Mesenteric fat pad (tissue), 1 donor: ENCODE results near the gene APOOL. TPM values are rescaled to one million over a fixed set of nuclear protein-coding genes. Genes with fewer than 3 reads are reported as not detected.
"Not testable (repeated sequence)": the region's sequence is repeated elsewhere in the genome, so short reads cannot be mapped to it uniquely, and the experiment has no call there.

ENCODE experiments used
- DNase-seq: peaks from one replicate; pipeline ENCODE4 v3.0.0-alpha.2; 2020; ENCODE audit warnings: low spot score
- total RNA-seq: library from RNA; stranded (reverse); fragmentation: NEBNext Ultra II Directional; extraction: Animal tissue kit (Norgen Biotek cat#: 25700); gene quantifications from one replicate; pipeline ENCODE4 v1.2.1, GENCODE V29; 2021
- donor health status: DM: yes; HTN: yes; CAD: no.

APOOL gene
- total RNA-seq, 1 donor from 2014 or later = 21.8 TPM

DNA sequence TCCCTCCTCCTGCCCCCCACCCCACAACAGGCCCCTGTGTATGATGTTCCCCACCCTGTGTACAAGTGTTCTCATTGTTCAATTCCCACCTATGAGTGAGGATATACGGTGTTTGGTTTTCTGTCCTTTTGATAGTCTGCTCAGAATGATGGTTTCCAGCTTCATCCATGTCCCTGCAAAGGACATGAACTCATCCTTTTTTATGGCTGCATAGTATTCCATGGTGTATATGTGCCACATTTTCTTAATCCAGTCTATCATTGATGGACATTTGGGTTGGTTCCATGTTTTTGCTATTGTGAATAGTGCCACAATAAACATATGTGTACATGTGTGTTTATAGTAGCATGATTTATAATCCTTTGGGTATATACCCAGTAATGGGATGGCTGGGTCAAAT, 73.6 kb downstream of the APOOL start:
- not testable (repeated sequence) for DNase-seq

DNA sequence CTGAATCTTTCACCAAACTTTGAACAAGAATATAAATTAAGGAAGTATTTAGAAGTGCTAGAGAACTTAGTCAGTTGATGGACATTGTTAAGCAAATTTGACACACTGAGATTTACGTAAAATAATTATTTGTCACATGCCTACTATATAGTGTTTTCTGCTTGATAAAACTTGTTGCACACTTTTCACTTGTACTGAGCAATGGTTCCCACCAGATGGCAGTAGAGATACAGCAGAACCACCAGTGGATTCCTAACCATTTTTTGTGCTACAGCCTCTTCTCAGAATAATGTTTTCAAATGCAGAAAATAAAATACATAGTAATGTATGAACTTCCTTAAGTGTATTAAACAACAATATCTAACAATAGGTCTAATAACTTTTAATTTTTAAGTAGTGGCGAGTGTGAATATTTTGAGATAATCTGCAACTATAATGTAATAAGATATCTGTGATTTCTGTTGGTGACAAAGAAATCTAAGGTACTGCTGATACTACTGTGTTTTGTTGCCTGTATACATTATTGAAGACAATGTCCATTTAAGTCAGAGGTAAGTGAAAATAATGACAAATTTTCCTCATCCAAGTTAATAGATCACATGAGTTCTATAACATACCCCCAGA, 81.2 kb downstream of the APOOL start:
- DNase-seq = no peak

DNA sequence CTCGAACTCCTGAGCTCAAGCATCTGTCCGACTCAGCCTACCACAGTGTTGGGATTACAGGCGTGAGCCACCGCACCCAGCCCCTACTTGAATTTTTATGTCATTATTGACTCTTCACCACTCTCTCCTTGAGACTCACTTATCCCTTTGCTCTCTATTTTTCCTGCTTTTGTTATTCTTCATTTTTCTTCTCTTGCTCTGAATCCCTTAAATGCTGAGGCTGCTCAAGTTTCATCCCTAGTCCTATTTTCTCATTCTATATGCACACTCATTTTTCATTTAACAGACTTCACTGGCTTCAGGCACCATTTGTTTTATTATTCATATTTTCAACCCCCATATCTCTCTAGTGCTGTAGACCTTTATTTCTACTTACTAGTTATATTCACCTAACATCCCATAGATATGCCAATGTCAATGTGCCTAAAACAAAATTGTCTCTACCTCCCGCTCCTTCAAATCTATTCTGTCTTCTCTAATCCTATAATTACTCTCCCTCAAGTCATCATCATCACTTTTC, 85.7 kb downstream of the APOOL start:
- DNase-seq = no peak

DNA sequence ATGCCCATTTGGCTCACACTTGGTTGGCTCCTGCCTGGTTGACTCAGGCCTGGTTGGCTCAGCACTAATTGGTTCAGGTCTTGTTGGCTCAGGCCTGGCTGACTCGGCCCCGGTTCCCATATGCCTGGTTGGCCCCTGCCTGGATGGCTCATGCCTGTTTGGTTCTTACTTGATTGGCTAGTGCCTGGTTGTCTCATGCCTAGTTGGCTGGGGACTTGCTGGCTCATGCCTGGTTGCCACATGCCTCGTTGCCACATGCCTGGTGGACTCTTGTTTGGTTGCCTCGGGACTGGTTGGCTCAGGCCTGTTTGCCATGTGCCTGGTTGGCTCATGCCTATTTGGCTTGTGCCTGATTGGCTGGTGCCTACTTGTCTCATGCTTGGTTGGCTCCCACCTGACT, 103.7 kb downstream of the APOOL start:
- no peak for DNase-seq

DNA sequence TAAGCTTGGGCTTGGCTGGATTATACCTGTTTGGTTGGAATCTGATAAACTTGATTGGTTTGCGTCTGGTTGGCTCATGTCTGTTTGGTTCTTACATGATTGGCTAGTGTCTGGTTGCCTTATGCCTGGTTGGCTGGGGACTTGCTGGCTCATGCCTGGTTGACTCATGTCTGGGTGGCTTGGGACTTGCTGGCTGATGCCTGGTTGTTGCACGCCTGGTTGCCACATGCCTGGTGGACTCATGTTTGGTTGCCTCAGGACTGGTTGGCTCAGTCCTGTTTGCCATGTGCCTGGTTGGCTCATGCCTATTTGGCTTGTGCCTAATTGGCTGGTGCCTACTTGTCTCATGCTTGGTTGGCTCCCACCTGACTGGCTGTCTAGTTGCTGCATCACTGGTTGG, 104.5 kb downstream of the APOOL start:
- DNase-seq = no peak

DNA sequence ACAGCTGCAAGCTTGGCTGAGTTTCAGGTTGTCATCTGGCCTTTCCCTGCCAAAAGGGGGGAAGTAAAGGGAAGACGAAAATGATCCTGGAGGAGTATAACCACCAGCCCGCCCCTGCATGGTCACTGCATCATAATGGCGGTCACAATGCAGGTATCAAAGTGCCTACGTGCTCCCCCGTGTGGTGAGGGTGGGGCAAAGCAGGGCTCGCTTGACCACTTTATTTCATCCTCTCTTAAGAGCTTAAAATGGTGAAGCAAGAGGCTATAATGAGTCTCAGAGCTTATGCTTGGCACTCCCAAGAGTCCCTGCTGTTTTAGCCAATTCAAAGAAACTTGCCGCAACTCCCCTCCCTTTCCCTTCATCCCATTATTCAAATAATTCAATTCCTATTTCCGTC, 105.6 kb downstream of the APOOL start:
- no peak for DNase-seq

DNA sequence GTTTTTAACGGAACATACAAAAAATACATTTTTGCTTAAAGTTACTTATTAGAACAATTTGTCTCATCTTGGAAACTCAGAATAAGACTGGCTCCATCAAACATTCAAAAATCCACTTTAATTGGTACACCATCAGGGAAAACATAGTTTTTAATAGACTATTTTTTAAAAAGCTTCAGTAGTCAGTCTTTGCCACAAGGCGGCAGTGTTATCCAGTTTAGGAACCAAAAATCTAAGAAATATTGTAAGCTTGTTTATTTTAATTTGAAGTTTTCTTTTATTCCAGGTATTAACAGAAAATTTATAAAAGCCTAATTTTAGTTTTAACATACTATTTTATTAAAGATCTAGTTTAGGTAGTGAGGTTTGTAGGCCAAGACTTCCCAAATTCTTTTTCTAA, 107.7 kb downstream of the APOOL start:
- DNase-seq = no peak

DNA sequence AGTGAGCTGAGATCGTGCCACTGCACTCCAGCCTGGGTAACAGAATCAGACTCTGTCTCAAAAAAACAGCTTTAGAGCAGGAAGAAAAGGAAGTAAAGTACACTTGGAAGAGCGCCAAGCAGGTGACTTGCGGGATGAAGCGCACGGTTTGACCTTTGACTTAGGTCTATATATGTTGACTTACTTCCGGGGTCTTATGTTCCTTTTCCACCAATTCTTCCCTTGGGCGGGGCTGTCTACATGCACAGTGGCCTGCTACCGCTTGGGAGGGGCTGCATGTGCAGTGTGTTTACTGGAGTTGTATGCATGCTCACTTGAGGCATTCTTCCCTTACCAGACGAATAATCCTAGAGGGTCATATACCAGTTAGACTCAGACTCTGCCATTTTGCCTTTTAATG, 108.6 kb downstream of the APOOL start:
- no peak for DNase-seq

DNA sequence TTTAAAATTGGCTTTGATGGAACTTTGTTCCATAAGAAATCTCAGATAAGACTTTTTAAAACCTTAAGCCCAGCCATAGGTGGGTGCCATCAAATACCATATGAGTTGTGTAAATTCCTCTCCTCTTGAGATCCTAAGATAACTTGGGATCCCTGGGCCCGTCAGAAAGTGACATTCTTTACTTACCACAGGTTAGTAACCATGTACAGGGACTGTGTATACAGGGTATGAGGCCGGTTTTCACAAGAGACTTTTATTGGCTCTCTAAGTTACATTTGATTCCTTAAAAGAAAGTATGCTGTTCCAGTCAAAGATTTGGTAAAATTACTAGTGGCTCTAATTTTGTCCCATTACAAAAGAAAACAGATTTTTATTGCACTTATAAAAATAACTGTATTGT, 110.1 kb downstream of the APOOL start:
- no peak for DNase-seq

DNA sequence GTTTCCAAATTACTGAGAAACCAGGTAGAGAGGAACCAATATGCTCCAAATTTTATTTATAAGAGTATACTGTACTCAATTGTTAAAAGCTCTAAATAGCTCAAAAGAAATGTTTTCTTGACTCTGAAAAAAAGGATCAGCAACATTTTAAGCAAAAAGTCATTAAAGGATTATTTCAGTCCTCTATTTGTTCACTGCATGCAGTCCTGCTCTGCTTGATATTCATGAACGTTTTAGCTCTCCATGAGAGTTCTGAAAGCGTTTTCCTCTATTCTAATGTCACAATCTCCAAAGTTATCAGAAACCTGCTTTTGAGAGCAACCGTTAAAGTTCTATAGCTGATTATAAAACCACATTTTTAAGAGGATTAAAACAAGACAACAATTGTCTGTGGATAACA, 110.5 kb downstream of the APOOL start:
- DNase-seq = no peak

DNA sequence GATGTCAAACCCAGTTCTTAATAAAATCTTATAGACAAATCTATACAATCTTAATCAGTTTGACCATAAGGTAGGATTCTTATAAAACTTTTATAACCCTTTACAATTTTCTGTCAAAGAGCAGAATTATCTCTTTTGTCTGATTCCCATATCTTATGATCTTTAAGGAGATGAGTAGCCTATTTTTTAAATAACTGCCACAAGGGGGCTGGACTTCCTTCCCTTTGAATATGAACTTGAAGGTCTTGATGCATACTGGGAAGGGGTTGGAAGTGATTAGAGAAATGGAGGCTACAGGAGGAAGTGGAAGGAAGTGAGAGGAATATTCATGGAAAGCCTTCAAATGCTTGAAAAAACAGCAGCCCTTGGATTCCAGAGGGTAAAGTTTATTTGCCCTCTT, 111.1 kb downstream of the APOOL start:
- DNase-seq = no peak

DNA sequence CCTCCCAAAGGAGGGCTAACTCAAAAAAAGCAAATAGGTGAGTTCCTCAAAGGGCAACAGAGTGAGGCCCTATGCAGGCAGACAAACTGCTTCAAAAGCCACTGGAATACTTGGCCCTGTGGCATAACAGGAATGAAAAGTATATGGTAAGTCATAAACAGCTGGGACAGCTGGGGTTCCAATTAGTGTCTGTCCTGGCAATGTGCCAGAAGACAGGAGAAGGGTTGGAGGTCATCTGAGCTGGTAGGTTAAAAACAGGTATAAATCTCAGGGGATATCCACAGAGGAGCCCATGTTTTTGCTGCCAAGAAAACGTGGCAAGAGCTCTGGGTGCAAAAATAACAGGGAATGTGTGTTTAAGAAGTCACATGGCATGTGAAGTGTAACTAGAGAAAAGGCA, 111.6 kb downstream of the APOOL start:
- no peak for DNase-seq

DNA sequence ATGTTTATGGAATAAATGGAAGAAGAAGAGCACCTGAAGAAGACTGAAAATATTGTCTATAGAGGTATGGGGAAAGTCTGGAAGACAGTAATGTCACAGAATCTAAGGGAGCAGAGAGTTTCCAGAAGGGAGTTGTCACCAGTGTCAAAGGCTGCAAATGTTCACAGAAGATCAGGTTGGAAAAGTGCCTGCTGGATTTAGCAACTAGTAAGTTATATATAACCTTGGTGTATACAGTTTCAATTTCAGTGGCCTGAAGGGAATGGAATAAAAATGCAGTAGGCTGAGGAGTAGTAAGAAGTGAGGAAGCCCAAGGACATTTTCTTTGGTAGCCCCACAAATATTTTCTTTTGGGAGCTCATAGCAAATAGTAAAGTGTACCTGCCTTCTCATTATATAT, 132.7 kb downstream of the APOOL start:
- DNase-seq = no peak

DNA sequence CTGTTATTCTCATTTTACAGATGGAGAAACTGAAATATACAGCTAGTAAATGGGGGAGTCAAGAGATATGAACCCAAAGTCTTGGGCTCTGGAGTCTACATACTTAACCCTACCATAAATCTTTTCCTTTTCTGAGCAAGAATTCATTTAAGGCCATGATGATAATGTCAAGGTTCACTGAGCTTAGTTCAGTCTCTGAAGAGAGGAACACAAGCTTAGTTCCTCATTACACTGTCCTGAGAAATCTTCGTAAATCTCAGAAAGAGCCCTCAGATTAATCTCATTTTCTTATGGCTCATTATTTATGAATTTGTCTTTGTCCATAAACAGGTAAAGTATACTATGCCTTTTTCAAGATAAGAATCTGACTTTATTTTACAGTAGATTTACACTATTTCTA, 135.7 kb downstream of the APOOL start:
- DNase-seq = no peak

DNA sequence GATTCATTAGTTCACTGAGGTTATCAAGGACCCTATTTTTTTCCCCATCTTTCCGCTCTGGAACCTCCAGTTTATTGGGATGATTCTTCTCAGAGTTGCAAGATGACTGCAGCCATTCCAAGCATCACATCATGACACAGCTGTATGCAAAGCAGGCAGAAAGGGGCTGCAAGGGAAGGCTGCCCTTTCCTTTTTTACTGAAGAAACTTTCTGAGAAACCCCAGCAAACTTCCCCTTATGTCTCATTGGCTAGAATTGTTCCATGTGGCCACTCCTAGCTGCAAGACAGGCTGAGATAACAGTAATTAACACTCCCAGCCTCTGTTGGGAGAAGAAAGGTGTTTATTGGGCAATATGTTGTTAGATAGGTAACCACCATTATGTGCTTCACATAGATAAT, 137.3 kb downstream of the APOOL start:
- no peak for DNase-seq

Other genes with a start within 250 kb of the APOOL start
- not detected for gene SATL1, start 239.9 kb downstream of the APOOL start, total RNA-seq
- 0.84 TPM for gene ZNF711, start 240.1 kb downstream of the APOOL start, total RNA-seq